Gastroesophageal sphincter (tissue), 4 donors: ENCODE results near the gene PAM. TPM values are rescaled to one million over a fixed set of nuclear protein-coding genes. Genes with fewer than 3 reads are reported as not detected.

Experiments used
- ATAC-seq: fragments of 150-250 bp; one replicate; pipeline ENCODE4 v1.9.1; 2016; ENCODE audit warnings: mild to moderate bottlenecking, moderate library complexity
- H3K27ac ChIP-seq, 4 donors: fragments of 200-600 bp; sonication (generic) in 3 of 4; 1 replicate in 3 of 4; 2 replicates in 1 of 4; pipeline ENCODE4 v1.5.1; 2016 to 2019
- H3K27me3 ChIP-seq: fragments of 200-600 bp; sonication (generic); one replicate; pipeline ENCODE4 v1.5.1; 2019
- H3K36me3 ChIP-seq, 2 donors: fragments of 200-600 bp; sonication (generic); one replicate each; pipeline ENCODE4 v1.5.1; 2019; ENCODE audit warnings: control low read depth in 1 of 2
- H3K4me1 ChIP-seq, 3 donors: fragments of 200-600 bp; sonication (generic); 1 replicate in 2 of 3; 2 replicates in 1 of 3; pipeline ENCODE4 v1.5.1; 2016 to 2019; ENCODE audit warnings: control low read depth in 2 of 3
- H3K4me3 ChIP-seq, 2 donors: fragments of 200-600 bp; sonication (generic); one replicate each; pipeline ENCODE4 v1.5.1; 2019; ENCODE audit warnings: mild to moderate bottlenecking in 1 of 2, moderate library complexity in 1 of 2
- H3K9me3 ChIP-seq, 3 donors: fragments of 200-600 bp; sonication (generic); one replicate each; pipeline ENCODE4 v1.5.1; 2017 to 2019; ENCODE audit warnings: control low read depth in 2 of 3
- EP300 ChIP-seq: sonication (generic); formaldehyde crosslinking; IDR thresholded peaks from one replicate; pipeline ENCODE4 v1.6.1; 2017; ENCODE audit warnings: antibody characterized with exemption, mild to moderate bottlenecking
- POLR2A ChIP-seq, 2 donors: fragments of 450-650 bp; IDR thresholded peaks; one replicate each; pipeline ENCODE4 v1.6.1; 2017; ENCODE audit warnings: antibody characterized with exemption in 2 of 2, mild to moderate bottlenecking in 2 of 2, moderate library complexity in 1 of 2
- POLR2AphosphoS5 ChIP-seq: sonication (generic); formaldehyde crosslinking; IDR thresholded peaks from one replicate; pipeline ENCODE4 v1.6.1; 2017; ENCODE audit warnings: antibody characterized with exemption
- WGBS, 2 donors: methylation state at CpG; one replicate each; pipeline ENCODE4 v1.1.5; 2018; ENCODE audit warnings: low coverage in 1 of 2; 5-methylcytosine and 5-hydroxymethylcytosine counted together
- total RNA-seq, 4 donors: library from RNA; depleted of rRNA; stranded (reverse); fragments of >200 nt; gene quantifications; one replicate each; pipeline ENCODE4 v1.1.0, GENCODE V29; 2016
- TF ChIP-seq, protein P1 (sequence below), 4 experiments: fragments of 200-600 bp in 2 of 4; fragments of 450-650 bp in 2 of 4; sonication (generic) in 1 of 4; IDR thresholded peaks; one replicate each; pipeline ENCODE4 v1.5.1; 2017 to 2019; ENCODE audit warnings: antibody characterized with exemption in 4 of 4, mild to moderate bottlenecking in 2 of 4, moderate library complexity in 2 of 4

PAM gene
- total RNA-seq, 4 donors from 2014 or later: 247 to 404 (median 311) TPM

- no peaks in the 10 kb centered on the region for H3K27me3 ChIP-seq
- TF ChIP-seq POLR2A (IDR thresholded peaks at IDR 0.05): no peak
- no peak for TF ChIP-seq EP300
- TF ChIP-seq, protein P1, sequence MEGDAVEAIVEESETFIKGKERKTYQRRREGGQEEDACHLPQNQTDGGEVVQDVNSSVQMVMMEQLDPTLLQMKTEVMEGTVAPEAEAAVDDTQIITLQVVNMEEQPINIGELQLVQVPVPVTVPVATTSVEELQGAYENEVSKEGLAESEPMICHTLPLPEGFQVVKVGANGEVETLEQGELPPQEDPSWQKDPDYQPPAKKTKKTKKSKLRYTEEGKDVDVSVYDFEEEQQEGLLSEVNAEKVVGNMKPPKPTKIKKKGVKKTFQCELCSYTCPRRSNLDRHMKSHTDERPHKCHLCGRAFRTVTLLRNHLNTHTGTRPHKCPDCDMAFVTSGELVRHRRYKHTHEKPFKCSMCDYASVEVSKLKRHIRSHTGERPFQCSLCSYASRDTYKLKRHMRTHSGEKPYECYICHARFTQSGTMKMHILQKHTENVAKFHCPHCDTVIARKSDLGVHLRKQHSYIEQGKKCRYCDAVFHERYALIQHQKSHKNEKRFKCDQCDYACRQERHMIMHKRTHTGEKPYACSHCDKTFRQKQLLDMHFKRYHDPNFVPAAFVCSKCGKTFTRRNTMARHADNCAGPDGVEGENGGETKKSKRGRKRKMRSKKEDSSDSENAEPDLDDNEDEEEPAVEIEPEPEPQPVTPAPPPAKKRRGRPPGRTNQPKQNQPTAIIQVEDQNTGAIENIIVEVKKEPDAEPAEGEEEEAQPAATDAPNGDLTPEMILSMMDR (IDR thresholded peaks at IDR 0.05): no peak
- TF ChIP-seq POLR2AphosphoS5: no peak
- no peak overlapping the region for H3K4me3 ChIP-seq
- no peaks in the 10 kb centered on the region for H3K4me1 ChIP-seq
- H3K36me3 ChIP-seq: peaks cover 0 to 25% of the 10 kb centered on the region in 2 donors
- H3K9me3 ChIP-seq: no peaks in the 10 kb centered on the region
- H3K27ac ChIP-seq: no peak overlapping the region
- no peak for ATAC-seq
Observed at GRCh38 chr5:103005276-103005675, 250.2 kb downstream of the PAM start.

GRCh38 chr5:103006921-103007320 lies 251.8 kb downstream of the PAM start:
- no peak overlapping the region for H3K4me3 ChIP-seq
- no peaks in the 10 kb centered on the region for H3K4me1 ChIP-seq
- H3K36me3 ChIP-seq: peaks cover 0 to 29% of the 10 kb centered on the region in 2 donors
- 80 to 86% methylated on average over 1 of the region's 1 CpG for WGBS, 2 donors
- TF ChIP-seq POLR2AphosphoS5: no peak
- TF ChIP-seq POLR2A (IDR thresholded peaks at IDR 0.05): no peak
- TF ChIP-seq, protein P1 (IDR thresholded peaks at IDR 0.05): no peak
- no peak for TF ChIP-seq EP300
- H3K9me3 ChIP-seq: no peaks in the 10 kb centered on the region
- no peaks in the 10 kb centered on the region for H3K27me3 ChIP-seq
- no peak overlapping the region for H3K27ac ChIP-seq
- no peak for ATAC-seq

GRCh38 chr5:103010168-103010567 lies 255.1 kb downstream of the PAM start:
- Histone ChIP-seq H3K4me3 (no peak overlapping the region), H3K27me3 (no peaks in the 10 kb centered on the region), H3K36me3 (peaks cover 0 to 39% of the 10 kb centered on the region in 2 donors), H3K9me3 (no peaks in the 10 kb centered on the region), H3K27ac (no peak overlapping the region), H3K4me1 (peaks cover 0 to 6% (median 0%) of the 10 kb centered on the region in 3 donors)
- TF ChIP-seq POLR2A (IDR thresholded peaks at IDR 0.05) (no peak), POLR2AphosphoS5 (no peak), EP300 (no peak)
- TF ChIP-seq, protein P1 (IDR thresholded peaks at IDR 0.05): no peak
- WGBS, 2 donors: 45 to 47% methylated on average over 2 of the region's 2 CpGs
- no peak for ATAC-seq

DNA sequence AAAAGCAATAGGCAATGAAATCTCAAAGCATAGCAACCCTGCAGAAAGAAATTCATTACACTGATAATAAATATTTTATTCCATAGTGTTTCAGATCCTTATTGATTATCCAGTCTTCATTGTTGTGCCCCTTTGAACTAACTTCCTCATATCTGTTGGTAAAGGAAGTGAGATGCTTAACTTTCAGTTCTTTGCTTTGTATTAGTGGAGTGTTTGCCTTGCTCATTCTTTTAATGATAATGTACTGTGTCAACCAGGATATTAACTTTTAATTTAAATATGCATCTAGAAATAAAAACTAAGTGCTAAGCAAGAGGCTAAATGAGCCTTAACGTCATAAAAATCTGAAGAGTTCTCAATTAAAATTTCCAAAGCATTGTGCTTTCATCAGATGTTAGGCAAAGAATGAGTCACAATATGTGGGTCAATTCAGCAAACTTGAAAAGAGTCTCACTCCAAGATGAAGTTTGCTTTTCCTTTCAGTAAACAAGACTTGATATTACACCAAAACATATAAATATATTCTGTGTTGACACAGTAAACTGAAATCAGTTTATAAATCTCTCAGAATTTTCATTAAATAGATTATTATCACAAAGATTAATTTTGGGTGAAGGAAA lies 258.9 kb downstream of the PAM start:
- no peak for TF ChIP-seq POLR2A (IDR thresholded peaks at IDR 0.05)
- no peak for TF ChIP-seq POLR2AphosphoS5
- TF ChIP-seq, protein P1 (IDR thresholded peaks at IDR 0.05): no peak
- WGBS, 2 donors: 44 to 88% methylated on average over 1 of the region's 1 CpG
- Histone ChIP-seq H3K27ac (no peak overlapping the region), H3K9me3 (no peaks in the 10 kb centered on the region), H3K4me1 (peaks cover 0 to 6% (median 0%) of the 10 kb centered on the region in 3 donors), H3K4me3 (no peak overlapping the region), H3K36me3 (peaks cover 0 to 44% of the 10 kb centered on the region in 2 donors), H3K27me3 (no peaks in the 10 kb centered on the region)
- no peak for ATAC-seq

- WGBS, 2 donors: 74 to 89% methylated on average over 2 of the region's 2 CpGs
- Histone ChIP-seq H3K4me1 (peaks cover 0 to 6% (median 0%) of the 10 kb centered on the region in 3 donors), H3K9me3 (no peaks in the 10 kb centered on the region), H3K36me3 (peaks cover 0 to 46% of the 10 kb centered on the region in 2 donors), H3K27me3 (no peaks in the 10 kb centered on the region), H3K27ac (no peak overlapping the region), H3K4me3 (no peak overlapping the region)
- TF ChIP-seq EP300: no peak
- no peak for TF ChIP-seq POLR2A (IDR thresholded peaks at IDR 0.05)
- TF ChIP-seq, protein P1 (IDR thresholded peaks at IDR 0.05): no peak
- TF ChIP-seq POLR2AphosphoS5: no peak
- ATAC-seq: no peak
Observed at GRCh38 chr5:103014983-103015382, 259.9 kb downstream of the PAM start.
